ENCODE results near the gene ZNF772. TPM values are rescaled to one million over a fixed set of nuclear protein-coding genes. Genes with fewer than 3 reads are reported as not detected.
"Not testable (repeated sequence)": the region's sequence is repeated elsewhere in the genome, so short reads cannot be mapped to it uniquely, and the experiment has no call there.

ZNF772 gene
- polyA plus RNA-seq = 1.1 TPM

DNA sequence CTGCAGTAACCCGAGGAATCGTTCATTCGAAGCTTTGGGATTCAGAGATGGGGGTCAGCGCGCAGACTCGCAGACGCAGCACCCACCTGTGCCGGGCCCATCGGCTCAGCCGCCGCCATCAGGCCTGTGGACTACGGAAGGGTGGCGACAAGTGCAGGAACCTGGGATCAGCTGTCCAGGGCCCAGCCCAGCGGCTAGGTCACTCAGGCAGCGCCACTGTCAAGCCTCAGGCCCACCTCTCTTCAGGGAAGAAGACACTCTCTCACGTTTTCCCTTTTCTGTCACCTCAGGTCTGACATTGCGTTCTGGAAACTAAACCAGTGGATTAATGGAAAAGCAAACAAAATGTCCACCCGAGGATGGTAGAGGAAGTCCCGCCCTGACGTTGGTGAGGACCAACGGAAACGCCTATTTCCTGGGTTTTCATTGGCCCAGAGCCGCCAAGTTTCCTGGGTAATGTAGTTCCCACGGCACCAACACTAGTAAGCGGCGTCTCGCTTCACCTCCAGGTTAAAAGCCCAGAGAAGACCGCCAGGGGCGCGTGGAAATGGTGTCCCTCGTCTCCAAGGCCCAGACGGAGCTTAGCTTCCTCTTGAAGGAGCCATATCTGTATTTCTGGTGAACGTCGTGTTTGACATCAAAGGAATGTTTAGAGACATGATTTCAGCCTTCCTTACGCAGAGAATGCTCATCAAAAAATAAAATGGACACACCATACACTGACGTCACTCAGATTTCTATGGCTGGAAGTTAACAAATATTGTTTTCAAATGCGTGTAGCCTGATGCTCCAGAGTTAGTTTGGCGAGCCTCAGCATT lies at the start of gene ZNF772:
ZNF772 (minus strand) TSS at position 376 of the 818 bp plus-strand sequence; CDS start at position 119, 257 bp downstream.
- H3K4me1 Mint-ChIP-seq = peaks cover 4 to 16% (median 6%) of the 10 kb centered on the region in 3 donors
- peaks cover 2% of the 10 kb centered on the region for H3K27me3 Mint-ChIP-seq
- H3K9me3 Mint-ChIP-seq = peaks cover 12 to 52% (median 42%) of the 10 kb centered on the region in 3 donors
- H3K4me3 Mint-ChIP-seq = peak within 1 kb of the TSS; percentile 70 to 96 (median 94)
- peaks cover 25% of the 10 kb centered on the region for H3K36me3 Mint-ChIP-seq
- H3K27ac Mint-ChIP-seq = peak within 1 kb of the TSS; percentile 43 to 97 (median 89)

DNA sequence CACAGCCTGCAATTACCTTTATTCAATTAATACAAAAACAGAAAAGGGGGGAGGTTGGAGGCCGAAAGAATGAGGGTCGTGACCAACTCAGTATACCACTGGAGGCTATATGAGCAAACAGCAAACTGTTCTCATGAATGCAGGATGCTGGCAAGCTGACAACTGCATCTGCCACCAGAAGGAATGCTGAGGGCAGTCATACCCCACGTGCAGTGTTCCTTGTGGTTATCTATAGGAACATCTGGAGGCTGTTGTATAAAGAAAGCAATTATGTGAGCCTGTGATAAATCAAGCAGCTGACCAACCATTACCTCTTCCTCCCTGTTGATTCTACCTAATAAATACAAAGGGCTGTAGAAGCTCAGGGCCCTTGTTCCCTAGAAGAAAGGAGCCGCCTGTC lies 40.7 kb upstream of the ZNF772 start:
- H3K36me3 Mint-ChIP-seq = peaks cover 42% of the 10 kb centered on the region
- H3K27me3 Mint-ChIP-seq, H3K4me3 Mint-ChIP-seq, H3K4me1 Mint-ChIP-seq, H3K27ac Mint-ChIP-seq: not testable (repeated sequence)
- peaks cover 21 to 49% (median 26%) of the 10 kb centered on the region in 3 donors for H3K9me3 Mint-ChIP-seq

DNA sequence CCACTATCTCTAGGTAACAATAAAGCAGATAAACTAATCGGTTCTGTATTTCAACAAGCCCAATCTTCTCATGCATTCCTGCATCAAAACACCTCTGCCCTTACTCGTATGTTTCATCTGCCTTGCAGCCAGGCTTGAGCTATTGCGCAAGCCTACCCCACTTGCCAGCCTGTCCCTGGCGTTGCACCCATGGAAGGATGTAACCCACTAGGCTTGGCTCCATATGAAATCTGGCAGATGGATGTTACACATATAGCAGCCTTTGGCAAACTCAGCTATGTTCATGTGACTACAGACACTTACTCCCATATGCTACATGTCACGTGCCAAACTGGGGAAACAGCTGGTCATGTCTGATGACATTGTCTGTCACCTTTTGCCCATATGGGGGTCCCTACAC lies 37.9 kb upstream of the ZNF772 start:
- peaks cover 0 to 1% (median 0%) of the 10 kb centered on the region in 3 donors for H3K4me1 Mint-ChIP-seq
- H3K27ac Mint-ChIP-seq = no peak overlapping the region
- H3K4me3 Mint-ChIP-seq = peak overlapping the region in 1 of 4 donors; percentile 75
- peaks cover 25 to 48% (median 31%) of the 10 kb centered on the region in 3 donors for H3K9me3 Mint-ChIP-seq
- peaks cover 46% of the 10 kb centered on the region for H3K36me3 Mint-ChIP-seq
- H3K27me3 Mint-ChIP-seq = no peaks in the 10 kb centered on the region

DNA sequence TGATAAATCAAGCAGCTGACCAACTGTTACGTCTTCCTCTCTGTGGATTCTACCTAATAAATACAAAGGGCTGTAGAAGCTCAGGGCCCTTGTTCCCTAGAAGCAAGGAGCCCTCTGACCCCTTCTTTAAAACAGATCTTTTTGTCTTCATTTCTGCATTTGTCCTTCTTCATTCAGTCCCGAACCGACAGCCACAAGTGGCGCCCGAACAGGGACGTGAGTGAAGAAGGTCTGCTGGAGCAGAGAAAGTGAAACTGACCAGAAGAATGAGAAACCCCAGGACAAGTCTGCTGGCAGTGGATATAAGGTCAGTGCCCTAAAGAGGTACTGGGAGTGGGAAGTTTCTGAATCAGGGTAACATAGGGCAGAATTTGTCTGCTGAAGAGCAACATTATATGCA lies 35.5 kb upstream of the ZNF772 start:
- Mint-ChIP-seq H3K27ac (no peak overlapping the region), H3K36me3 (peaks cover 50% of the 10 kb centered on the region), H3K4me1 (peaks cover 0 to 1% (median 0%) of the 10 kb centered on the region in 3 donors), H3K9me3 (peaks cover 33 to 61% (median 37%) of the 10 kb centered on the region in 3 donors), H3K4me3 (no peak overlapping the region), H3K27me3 (no peaks in the 10 kb centered on the region)

DNA sequence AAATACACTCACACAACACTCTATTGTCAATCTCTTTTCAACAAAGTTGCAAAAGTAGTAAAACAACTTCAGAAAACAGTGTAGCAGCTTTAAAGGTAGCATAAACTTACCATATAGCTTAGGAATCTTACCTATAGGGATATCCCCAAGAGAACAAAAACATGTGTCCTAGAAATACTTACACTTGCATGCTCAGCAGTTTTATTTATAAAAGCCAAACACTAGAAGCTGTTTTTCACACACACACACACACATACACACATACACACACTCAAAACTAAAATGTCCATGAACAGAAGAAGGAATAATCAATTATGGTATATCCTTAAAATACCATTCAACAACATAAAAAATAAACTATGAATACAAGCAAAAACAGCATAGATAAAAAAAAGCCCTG lies 34.1 kb upstream of the ZNF772 start:
- Mint-ChIP-seq H3K4me1 (peaks cover 0 to 1% (median 0%) of the 10 kb centered on the region in 3 donors), H3K27ac (no peak overlapping the region), H3K9me3 (peaks cover 33 to 51% (median 37%) of the 10 kb centered on the region in 3 donors)

DNA sequence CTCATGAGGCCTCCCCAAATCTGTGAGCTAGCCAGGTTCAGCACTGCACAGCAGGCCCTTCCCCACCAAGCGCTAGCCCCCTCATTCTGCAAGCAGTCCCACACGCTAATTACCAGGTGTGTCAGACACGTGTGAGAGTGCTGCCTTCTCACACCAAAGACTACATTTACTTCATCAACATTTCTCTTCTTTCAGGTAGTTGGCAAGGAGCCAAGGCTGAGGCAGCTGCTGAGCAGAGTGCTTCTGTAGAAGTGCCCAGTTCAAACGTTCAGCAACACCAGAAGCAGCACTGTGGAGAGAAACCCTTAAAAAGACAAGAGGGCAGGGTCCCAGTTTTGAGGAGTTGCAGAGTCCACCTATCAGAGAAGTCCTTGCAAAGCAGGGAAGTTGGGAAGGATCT lies 28.8 kb upstream of the ZNF772 start:
- no peak overlapping the region for H3K4me3 Mint-ChIP-seq
- H3K27ac Mint-ChIP-seq = no peak overlapping the region
- peaks cover 20 to 34% (median 33%) of the 10 kb centered on the region in 3 donors for H3K9me3 Mint-ChIP-seq
- peaks cover 51% of the 10 kb centered on the region for H3K36me3 Mint-ChIP-seq
- H3K4me1 Mint-ChIP-seq = peaks cover 5 to 13% (median 7%) of the 10 kb centered on the region in 3 donors
- no peaks in the 10 kb centered on the region for H3K27me3 Mint-ChIP-seq

More for the DNA sequence above, 34.1 kb upstream of the ZNF772 start:
- Mint-ChIP-seq H3K27me3 (no peaks in the 10 kb centered on the region), H3K4me3 (no peak overlapping the region), H3K36me3 (peaks cover 48% of the 10 kb centered on the region)

DNA sequence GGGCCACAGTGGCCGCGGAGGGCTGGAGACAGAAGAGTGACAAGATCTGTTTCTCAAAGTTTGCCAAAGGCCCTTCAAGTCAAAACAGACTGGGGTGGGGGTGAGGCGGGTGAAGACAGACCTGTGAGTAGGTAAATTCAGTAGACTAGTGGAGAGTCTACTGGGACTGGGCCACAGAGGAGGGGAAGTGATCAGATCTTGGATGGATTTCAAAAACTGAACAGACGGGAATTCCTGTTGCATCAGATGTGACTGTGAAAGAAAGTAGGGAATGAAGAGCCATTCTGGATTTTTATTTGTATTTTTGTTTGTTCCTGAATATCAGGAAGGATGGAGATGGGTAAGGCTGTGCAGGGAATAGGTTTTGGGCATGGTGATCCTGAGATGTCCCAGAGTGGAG lies 23.0 kb upstream of the ZNF772 start:
- H3K4me1 Mint-ChIP-seq = peaks cover 18 to 24% (median 19%) of the 10 kb centered on the region in 3 donors
- peaks cover 21 to 35% (median 31%) of the 10 kb centered on the region in 3 donors for H3K9me3 Mint-ChIP-seq
- H3K27me3 Mint-ChIP-seq = not testable (repeated sequence)
- peaks cover 32% of the 10 kb centered on the region for H3K36me3 Mint-ChIP-seq
- peak overlapping the region; percentile 63 to 89 (median 82) for H3K4me3 Mint-ChIP-seq
- peak overlapping the region in 2 of 3 donors; percentile 67 to 90 for H3K27ac Mint-ChIP-seq

DNA sequence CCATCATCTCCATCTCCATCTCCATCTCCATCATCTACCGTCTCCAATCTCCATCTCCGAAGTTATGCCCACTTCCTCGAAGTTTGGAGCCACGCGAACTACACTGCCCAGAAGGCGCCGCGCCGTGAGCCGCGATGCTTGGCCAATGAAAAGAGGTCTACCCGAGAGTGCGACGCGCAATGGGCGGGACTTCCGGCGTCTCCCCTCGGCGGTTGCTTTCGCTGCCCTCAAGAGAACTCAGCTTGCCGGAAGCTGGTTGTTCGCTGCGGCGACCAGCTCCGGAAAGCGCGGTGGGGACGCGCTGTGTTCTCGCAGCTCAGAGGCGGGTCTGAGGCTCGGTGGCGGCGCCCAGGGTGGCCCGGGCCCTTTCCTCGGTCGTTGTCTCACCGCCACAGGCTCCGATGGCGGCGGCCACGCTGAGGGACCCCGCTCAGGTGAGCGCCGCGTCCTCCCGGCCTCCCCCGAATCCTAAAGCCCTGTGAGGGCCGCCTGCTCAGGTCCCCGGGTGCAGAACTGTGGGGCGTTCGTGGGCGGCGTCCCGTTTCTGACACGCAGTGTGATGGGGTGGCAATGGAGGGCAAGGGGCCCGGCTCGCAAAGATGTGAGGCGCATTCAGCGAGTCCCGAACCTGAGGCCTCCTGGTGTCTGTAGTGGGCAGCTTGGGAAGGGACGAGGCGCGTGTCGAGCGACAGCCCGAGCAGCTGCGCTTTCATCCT lies 22.5 kb upstream of the ZNF772 start, which contains the start of gene ZNF773:
ZNF773 (plus strand) TSS at position 259 of the 716 bp plus-strand sequence; CDS start at position 402, 143 bp downstream.
- Mint-ChIP-seq H3K27ac (peak within 1 kb of the TSS in 2 of 3 donors; percentile 70 to 91), H3K4me1 (peaks cover 18 to 24% (median 19%) of the 10 kb centered on the region in 3 donors), H3K4me3 (peak within 1 kb of the TSS; percentile 63 to 93 (median 82))

DNA sequence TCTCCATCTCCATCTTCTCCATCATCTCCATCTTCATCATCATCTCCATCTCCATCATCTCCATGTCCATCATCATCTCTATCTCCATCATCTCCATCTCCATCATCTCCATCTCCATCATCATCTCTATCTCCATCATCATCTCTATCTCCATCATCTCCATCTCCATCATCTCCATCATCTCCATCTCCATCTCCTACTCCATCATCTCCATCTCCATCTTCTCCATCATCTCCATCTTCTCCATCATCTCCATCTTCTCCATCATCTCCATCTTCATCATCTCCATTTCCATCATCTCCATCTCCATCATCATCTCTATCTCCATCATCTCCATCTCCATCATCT lies 21.9 kb upstream of the ZNF772 start:
- Mint-ChIP-seq H3K4me1 (peaks cover 18 to 24% (median 19%) of the 10 kb centered on the region in 3 donors), H3K36me3 (peaks cover 34% of the 10 kb centered on the region), H3K9me3 (peaks cover 25 to 32% (median 28%) of the 10 kb centered on the region in 3 donors), H3K27ac (peak overlapping the region in 2 of 3 donors; percentile 70 to 91), H3K4me3 (peak overlapping the region; percentile 63 to 93 (median 74))
- not testable (repeated sequence) for H3K27me3 Mint-ChIP-seq

More for the DNA sequence above, 22.5 kb upstream of the ZNF772 start, which contains the start of gene ZNF773:
- Mint-ChIP-seq H3K36me3 (peaks cover 30% of the 10 kb centered on the region), H3K9me3 (peaks cover 25 to 32% (median 28%) of the 10 kb centered on the region in 3 donors)
- H3K27me3 Mint-ChIP-seq = not testable (repeated sequence)

DNA sequence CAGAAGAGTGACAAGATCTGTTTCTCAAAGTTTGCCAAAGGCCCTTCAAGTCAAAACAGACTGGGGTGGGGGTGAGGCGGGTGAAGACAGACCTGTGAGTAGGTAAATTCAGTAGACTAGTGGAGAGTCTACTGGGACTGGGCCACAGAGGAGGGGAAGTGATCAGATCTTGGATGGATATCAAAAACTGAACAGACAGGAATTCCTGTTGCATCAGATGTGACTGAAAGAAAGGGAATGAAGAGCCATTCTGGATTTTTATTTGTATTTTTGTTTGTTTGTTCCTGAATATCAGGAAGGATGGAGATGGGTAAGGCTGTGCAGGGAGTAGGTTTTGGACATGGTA lies 10.9 kb upstream of the ZNF772 start:
- peaks cover 11 to 26% (median 23%) of the 10 kb centered on the region in 3 donors for H3K9me3 Mint-ChIP-seq
- H3K27ac Mint-ChIP-seq = peak overlapping the region in 1 of 3 donors; percentile 40
- H3K4me1 Mint-ChIP-seq = peaks cover 10 to 15% (median 11%) of the 10 kb centered on the region in 3 donors
- H3K36me3 Mint-ChIP-seq = peaks cover 35% of the 10 kb centered on the region
- not testable (repeated sequence) for H3K27me3 Mint-ChIP-seq
- peak overlapping the region; percentile 68 to 91 (median 86) for H3K4me3 Mint-ChIP-seq

DNA sequence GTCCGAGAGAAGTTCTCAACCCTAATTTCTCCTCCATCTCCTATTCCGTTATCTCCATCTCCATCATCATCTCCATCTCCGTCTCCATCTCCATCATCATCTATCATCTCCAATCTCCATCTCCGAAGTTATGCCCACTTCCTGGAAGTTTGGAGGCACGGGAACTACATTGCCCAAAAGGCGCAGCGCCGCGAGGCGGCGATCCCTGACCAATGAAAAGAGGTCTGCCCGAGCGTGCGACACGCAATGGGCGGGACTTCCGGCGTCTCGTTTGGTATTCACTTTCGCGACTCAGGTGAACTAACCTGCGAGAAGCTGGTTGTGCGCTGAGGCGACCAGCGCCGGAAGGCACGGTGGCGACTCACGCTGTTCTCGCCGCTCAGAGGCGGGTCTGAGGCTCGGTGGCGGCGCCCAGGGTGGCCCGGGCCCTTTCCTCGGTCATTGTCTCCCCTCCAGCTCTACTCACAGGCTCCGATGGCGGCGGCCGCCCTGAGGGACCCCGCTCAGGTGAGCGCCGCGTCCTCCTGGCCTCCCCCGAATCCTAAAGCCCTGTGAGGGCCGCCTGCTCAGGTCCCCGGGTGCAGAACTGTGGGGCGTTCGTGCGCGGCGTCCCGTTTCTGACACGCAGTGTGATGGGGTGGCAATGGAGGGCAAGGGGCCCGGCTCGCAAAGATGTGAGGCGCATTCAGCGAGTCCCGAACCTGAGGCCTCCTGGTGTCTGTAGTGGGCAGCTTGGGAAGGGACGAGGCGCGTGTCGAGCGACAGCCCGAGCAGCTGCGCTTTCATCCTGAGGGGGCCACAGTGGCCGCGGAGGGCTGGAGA lies 10.3 kb upstream of the ZNF772 start, which contains the start of gene ZNF419:
ZNF419 (plus strand) TSS at position 274 of the 822 bp plus-strand sequence; CDS start at position 475, 201 bp downstream.
- not testable (repeated sequence) for H3K27me3 Mint-ChIP-seq
- Mint-ChIP-seq H3K4me3 (peak within 1 kb of the TSS; percentile 68 to 91 (median 86)), H3K36me3 (peaks cover 30% of the 10 kb centered on the region), H3K4me1 (peaks cover 10 to 15% (median 11%) of the 10 kb centered on the region in 3 donors), H3K9me3 (peaks cover 11 to 24% (median 18%) of the 10 kb centered on the region in 3 donors), H3K27ac (peak within 1 kb of the TSS; percentile 5 to 96 (median 40))

DNA sequence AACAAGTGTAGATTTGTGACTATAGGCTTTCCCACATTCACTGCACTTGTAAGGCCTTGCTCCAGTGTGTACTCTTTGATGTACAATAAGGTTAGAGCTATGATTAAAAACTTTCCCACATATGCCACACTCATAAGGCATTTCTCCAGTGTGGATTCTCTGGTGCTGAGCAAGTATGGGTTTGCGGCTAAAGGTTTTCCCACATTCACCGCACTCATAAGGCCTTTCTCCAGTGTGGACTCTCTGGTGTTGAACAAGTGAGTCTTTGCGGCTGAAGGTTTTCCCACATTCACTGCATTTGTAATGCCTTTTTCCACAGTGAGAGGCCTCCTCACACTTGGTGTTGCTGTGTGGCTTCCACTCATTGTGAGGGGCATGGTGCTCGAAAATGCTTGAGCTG lies 3.7 kb downstream of the ZNF772 start:
- H3K27me3 Mint-ChIP-seq = no peaks in the 10 kb centered on the region
- H3K27ac Mint-ChIP-seq = no peak overlapping the region
- peaks cover 27% of the 10 kb centered on the region for H3K36me3 Mint-ChIP-seq
- no peak overlapping the region for H3K4me3 Mint-ChIP-seq
- peaks cover 20 to 65% (median 55%) of the 10 kb centered on the region in 3 donors for H3K9me3 Mint-ChIP-seq
- peaks cover 4 to 16% (median 6%) of the 10 kb centered on the region in 3 donors for H3K4me1 Mint-ChIP-seq

DNA sequence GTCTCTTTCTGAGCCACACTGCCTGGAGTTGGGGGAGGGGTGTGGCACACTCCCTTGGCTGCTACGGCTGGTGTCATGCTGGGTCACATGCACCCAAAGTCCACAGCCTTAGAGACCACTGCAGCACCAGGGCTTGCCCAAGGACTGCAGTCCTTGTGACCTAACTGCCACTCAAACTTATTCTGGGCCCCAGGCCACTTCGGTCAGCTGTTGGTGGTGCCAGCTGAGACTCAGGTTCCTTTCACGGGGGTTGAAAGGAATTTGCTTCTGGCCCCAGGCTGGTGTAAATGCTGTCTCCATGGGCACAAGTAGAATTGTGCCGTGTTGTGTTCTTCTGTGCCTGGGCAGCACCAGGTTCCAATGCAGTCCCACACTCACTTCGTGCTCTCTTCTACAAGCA lies 10.9 kb downstream of the ZNF772 start:
- H3K27ac Mint-ChIP-seq = no peak overlapping the region
- H3K9me3 Mint-ChIP-seq = peaks cover 12 to 54% (median 38%) of the 10 kb centered on the region in 3 donors
- H3K4me1 Mint-ChIP-seq = no peaks in the 10 kb centered on the region
- H3K36me3 Mint-ChIP-seq = peaks cover 13% of the 10 kb centered on the region
- no peaks in the 10 kb centered on the region for H3K27me3 Mint-ChIP-seq
- H3K4me3 Mint-ChIP-seq = no peak overlapping the region

All from IgD-negative memory B cell (primary cell).